GM19351 (cell line): Measurements from ENCODE around the gene DOC2B.
"Not testable (repeated sequence)": the region's sequence is repeated elsewhere in the genome, so short reads cannot be mapped to it uniquely, and the experiment has no call there.

ENCODE experiments used
- ATAC-seq: cut with Tn5 transposase; IDR thresholded peaks from one replicate; pipeline ENCODE4 v1.9.1; 2021; ENCODE audit warnings: mild to moderate bottlenecking, moderate library complexity; ENCODE audit not compliant: unreplicated experiment

Gene DOC2B

DNA sequence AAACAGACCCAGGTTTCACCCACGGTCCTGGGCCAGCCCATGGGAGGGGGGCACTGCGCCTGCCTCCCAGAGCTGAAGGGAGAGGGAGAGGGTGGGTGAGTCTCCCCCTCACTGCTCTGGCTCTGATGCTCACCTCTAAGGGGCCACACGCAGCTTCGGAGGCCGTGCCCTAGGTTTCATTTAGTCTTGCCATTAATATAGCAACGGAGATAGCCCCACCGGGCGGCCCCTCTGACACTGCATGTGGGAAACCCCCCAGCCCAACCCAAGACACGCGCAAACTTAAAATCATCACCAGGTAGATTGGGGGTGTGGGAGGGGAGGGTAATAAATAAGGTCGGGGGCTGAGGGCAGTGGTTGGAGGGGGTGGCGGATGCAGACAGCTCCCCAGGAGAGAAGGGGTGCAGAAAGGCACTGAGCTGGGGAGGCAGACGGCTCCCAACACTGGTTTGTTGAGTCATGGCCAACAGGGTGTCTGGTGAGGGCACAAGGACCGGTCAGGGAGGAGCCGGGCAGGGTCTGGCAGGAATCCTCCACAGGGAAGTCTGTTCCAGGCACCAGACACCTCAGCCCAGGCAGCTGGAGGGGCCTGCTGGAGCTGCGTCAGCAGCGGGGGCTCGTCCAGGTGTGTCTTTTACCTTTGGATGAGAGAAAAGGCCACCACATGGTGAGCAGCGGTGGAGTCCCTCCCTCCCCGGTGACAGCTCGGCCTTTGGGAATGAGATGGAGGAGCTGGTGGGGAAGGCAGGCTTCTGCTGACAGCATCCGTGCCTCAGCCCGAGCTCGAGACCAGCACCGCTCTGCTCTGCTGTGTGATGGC is 32.0 kb upstream of the DOC2B start:
- ATAC-seq = no peak

DNA sequence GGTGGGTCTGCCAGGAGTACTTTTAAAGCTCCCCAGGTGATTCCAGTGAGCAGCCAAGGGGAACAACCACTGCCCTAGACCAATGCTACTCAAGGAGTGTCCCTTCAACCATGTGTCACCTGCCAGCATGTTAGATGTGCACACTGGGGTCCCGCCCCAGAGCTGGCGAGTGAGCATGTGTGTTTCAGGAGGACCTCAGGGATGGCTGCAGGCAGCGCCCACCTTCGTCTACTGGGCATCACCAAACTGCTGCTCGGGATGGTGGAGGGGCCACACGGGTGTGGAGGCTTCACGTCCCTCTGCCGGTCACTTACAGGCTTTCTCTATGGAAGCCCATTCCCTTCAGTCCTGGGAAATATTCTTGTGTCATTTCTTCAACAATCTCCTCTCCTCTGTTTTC is 29.0 kb upstream of the DOC2B start:
- ATAC-seq = no peak

DNA sequence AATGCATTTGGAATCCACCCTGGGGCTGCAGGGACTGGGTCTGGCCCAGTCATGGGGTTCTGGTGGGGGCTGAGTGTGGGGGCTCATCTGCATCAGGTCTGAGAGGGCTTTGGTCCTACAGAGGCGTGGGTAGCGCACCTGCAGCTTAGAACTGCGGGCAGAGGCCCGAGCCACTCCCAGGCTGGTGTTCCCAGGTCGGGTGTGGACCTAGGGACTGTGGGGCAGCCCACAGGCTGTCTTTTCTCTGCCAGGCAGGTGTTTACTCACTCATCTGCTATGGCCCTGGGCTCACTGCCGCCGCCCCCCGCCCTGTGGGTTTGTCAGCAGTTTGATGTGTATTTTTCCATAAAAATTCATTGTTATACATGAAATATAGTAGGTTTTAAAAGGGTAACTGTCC is 27.0 kb upstream of the DOC2B start:
- no peak for ATAC-seq

DNA sequence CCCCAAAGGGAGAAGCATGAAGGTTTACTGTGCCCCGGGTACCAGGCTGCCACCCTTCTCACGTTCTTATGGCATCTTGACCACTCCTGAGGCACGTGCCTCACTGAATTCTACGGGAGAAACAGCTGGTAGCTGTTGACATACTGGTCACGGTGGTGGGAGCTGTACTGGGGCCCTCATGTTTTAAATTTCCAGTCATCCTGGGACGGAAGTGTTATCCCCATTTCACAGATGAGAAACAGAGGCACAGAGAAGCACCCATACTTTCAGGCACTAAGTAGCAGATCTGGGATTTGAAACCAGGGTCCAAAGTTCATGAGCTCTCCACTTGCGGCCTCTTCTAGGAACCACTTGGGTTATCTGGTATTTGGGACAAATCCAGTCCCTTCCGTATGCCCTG is 26.3 kb upstream of the DOC2B start:
- ATAC-seq = no peak

DNA sequence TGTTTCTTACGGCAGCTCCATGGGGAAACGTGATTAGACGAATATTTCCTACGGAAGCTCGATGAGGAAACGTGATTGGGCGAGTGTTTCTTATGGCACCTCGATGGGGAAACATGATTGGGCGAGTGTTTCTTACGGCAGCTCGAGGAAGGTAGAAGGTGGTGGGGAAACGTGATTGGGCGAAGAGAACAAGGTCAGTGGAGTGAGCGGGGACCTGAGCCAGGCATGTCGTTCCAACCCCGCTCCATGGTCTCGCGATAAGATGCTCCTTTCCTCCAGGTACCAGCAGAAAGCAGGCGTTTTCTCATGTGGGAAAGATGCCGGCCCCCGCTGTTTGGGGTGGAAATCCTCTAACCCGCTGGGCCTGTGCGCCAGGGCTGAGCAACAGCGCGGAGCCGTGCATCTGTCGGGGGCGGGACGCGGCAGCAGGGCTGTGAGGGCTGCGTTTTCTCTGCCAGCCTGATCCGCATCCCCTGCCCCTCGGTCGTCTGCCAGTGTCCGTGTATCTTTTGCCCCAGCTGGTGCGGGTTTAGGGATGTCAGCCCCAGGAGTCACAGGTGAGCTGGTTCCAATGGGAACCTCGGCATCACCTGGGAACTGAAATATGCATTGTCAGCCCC is 25.6 kb upstream of the DOC2B start:
- no peak for ATAC-seq

DNA sequence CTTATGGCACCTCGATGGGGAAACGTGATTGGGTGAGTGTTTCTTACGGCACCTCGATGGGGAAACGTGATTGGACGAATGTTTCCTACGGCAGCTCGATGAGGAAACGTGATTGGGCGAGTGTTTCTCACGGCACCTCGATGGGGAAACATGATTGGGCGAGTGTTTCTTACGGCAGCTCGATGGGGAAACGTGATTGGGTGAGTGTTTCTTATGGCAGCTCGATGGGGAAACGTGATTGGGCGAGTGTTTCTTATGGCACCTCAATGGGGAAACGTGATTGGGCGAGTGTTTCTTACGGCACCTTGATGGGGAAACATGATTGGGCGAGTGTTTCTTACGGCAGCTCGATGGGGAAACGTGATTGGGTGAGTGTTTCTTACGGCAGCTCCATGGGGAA is 25.0 kb upstream of the DOC2B start:
- not testable (repeated sequence) for ATAC-seq

DNA sequence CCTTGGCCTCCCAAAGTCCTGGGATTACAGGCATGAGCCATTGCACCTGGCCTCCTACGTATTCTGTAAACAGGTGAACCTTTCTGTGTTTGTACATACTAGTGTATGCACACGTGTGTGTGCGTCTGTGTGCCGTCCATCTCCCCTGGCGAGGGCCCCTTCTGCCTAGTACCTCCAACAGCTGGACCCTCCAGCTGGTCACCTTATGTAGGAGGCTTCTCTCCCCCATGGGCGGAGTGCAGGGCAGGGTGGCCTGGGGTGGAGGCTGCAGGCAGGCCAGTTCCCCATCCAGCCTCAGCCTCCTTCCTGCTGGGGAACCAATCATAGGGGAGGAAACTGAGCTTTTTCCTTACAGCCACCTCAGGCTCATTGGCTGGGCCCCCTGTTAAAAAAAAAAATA is 24.4 kb upstream of the DOC2B start:
- ATAC-seq = no peak

DNA sequence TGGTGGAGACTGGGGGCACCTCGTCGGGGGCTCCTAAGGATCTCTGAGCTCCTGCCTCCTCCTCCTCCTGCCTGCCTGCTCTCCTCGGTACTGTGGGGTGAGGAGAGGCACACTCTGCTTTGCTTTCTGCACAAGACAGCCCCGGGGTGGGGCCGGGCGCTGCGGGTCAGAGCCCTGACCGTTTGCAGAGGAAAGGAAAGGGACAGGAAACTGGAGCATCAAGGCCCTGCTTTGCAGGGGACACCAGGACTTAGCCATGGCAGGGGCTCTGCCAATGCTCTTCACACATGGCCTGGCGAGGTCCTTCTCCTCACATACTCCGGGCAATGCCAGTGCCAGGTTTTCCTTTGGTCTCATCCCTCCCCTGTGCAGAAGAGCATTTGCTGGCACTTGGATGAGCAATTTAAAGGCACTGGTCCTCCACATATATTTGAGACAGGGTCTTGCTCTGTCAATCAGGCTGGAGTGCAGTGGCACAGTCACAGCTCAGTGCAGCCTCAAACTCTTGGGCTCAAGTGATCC is 23.8 kb upstream of the DOC2B start:
- no peak for ATAC-seq

DNA sequence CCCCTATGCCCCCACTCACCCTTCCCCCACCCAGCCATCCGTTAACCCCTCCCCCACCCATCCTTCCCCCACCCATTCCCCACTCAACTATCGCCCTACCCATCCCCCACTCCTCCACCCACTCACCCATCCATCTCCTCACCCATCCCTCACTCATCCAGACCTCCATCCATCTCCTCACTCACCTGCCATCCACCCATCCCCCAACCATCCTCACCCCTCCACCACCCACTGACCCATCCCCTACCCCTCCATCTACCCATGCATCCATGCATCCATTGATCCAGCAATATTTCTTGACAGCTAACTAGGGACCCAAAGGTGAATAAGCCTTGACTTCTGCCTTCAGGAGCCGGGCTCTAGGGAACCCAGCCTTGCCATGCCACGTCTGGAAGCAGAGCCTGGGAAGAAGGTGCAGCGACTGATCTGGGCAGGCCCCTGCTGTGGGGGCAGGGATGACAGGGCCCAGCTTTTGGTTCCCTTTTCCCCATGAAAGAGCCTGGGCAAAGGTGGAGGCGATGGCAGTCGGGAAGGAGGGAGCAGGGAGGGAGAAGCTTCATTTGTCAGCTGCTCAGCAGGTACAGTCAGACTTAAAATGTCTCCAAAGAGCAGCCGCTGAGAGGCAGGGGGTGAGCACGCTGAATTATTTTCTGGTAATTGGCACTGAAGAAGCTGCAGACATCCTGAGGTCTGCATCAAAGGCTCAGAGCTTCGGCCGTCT is 23.1 kb upstream of the DOC2B start:
- ATAC-seq = no peak

DNA sequence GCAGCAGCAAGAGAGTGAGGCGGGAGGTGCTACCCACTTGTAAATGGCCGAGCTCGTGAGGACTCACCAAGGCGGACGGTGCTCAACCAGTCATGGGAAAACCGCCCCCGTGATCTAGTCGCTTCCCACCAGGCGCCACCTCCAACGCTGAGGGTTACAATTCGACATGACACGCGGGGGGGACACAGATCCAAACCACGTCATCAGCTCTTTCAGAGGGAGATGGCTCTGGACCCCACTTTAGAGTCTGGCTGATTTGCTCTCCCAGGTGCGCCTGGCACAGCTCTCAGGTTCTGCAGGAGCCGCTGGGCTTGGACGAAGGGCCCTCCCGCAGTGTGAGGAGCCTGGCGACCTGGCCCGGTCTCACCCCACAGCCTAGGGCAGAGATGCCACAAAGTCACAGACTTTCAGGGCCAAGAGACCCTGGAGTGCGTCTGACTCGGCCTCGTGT is 21.1 kb upstream of the DOC2B start:
- ATAC-seq = no peak

DNA sequence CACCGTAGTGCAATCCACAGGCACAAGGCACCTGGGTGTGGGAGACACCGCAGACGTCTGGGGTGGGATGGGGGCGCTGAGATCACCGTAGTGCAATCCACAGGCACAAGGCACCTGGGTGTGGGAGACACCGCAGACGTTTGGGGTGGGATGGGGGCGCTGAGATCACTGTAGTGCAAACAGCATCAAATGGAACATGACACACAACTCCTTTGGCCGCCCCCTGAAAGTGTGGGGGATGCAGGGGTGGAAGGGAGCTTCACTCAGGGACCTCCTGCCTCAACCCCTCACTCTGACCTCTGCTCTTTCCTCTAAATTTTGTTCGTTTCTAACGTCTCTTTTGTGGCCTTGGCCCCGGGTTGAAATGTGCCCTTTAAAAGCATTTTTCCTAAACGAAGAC is 20.3 kb upstream of the DOC2B start:
- ATAC-seq = not testable (repeated sequence)

DNA sequence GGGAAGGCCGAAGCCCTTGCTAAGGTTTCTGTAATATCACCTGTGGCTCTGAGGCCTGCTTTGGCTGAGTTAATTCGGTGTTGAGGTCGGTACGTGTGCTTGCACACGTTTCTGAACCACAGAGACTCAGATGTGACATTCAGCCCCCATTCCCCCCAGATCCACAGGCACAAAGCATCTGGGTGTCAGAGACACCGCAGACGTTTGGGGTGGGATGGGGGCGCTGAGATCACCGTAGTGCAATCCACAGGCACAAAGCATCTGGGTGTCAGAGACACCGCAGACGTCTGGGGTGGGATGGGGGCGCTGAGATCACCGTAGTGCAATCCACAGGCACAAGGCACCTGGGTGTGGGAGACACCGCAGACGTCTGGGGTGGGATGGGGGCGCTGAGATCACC is 19.8 kb upstream of the DOC2B start:
- ATAC-seq = not testable (repeated sequence)

DNA sequence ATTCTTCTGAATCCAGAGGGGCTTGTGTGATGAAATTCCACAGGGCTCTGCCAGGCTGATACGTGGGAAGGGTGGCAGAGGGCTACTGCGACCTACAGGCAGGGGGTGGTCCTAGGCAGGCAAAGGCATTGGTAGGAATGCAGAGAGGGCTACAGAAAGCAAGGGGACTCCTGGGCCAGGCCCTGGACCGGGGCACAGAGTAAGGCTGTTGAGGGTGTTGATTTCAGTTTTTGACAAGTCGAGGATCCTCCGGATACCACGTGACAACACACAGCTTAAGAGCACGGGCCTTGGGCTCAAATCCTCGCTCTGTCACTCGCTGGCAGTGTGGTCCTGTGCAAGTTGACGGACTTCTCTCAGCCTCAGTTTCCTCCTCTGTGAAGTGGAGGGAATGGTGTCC is 19.1 kb upstream of the DOC2B start:
- no peak for ATAC-seq

DNA sequence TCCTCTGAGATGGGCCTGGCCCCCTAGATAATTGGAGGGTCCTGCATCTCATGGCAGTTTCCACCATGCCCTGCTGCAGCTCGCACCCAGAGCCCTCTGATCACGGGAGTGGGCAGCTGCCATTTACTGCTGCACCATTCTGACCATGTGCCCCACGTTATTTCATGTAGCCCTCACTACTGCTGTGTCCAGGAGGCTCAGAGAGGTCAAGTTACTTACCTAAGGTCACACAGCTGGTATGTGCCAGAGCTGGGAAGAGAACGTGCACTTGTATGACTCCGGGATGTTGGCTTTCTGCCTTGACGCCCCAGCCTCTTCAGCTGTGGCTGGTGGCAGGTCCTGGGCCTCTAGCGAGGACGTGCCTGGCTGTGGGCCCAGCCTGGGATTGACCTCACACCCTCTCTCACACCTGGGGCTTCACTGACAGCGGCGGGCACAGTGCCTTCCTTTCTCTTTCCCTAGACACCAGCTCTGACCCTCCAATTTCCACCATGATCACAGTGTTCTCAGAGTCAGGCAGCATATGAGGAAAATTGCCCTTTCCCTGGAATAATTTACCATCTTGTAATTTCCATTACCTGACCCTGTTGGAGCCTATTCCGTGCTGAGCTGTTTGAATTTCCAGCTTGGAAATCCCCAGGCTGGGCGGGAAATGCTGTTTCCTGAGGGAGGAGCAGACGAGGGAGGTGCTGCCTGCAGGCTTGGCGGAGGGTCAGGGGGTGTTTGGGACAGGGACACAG is 18.5 kb upstream of the DOC2B start:
- no peak for ATAC-seq

DNA sequence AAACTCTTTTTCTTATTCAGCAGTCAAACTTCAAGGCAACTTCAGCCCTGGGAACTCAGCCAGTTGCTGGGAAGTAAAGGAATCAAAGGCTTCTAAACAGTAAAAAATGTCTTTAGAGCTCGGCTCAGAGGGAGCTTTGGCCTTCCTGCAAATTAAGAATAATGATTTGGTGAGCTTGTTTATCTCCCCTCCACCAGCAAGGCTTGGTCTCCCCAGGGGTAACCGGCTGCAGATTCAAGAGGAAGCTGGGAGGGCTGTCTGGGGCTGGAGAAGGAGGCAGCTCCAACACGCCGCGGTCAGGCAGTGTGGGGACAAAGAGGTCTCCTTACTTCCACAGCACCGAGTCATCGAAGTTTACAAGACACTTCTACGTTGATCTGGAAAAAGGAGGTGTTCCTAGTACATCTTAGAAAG is 17.7 kb upstream of the DOC2B start:
- ATAC-seq = no peak

DNA sequence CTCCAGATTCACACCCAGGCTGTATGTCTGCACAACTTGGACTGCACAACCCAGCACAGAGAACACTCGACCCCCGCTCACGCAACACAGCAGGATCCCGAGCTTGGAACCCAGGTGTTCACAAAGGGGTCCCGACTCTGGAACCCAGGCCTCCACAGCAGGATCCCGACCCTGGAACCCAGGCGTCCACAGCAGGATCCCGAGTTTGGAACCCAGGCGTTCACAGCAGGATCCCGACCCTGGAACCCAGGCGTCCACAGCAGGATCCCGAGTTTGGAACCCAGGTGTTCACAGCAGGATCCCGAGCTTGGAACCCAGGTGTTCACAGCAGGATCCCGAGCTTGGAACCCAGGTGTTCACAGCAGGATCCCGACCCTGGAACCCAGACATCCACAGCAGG is 16.8 kb upstream of the DOC2B start:
- ATAC-seq = not testable (repeated sequence)

DNA sequence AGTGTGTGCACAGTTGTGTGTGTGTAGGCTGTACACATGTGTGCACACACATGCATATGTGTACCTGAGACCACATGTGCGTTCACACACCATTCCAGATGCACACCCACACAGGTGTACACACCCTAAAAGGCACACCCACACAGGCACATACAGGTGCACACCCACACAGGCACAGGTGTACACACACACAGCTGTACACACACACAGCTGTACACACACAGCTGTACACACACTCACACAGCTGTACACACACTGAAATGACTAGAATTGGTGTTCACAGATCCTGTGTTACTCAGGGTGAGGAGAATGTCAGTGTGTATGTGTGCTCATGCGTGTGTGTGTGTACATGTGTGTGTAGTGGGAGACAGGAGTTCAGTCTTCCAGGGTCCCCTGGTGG is 15.9 kb upstream of the DOC2B start:
- no peak for ATAC-seq

DNA sequence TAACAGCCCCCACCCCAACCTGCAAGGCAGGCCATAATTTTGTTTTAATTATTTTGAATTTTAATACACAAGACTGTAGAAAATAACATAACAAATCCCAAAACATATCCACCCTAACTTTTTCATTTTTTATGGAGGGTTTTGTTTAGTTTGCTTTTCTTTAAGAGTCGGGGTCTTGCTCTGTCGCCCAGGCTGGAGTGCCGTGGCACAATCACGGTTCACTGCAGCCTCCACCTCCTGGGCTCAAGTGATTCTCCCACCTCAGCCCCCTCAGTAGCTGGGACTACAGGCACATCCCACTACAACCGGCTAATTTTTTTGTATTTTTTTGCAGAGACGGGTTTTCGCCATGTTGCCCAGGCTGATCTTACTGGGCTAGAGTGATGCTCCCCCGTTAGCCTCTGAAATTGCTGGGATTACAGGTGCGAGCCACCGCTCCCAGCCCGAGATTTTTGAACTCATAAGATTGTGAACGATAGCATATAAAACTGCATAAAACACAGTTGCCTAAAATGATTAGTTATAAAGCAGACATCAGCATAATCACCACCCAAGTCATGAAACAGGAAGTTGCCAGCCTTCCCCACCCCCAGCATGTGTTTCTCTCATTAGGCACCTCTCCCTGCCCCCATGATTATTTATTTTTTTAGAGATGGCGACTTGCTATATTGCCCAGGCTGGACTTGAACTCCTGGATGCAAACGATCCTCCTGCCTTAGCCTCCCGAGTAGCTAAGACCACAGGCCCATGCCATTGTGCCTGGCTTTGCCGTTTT is 13.6 kb upstream of the DOC2B start:
- no peak for ATAC-seq

DNA sequence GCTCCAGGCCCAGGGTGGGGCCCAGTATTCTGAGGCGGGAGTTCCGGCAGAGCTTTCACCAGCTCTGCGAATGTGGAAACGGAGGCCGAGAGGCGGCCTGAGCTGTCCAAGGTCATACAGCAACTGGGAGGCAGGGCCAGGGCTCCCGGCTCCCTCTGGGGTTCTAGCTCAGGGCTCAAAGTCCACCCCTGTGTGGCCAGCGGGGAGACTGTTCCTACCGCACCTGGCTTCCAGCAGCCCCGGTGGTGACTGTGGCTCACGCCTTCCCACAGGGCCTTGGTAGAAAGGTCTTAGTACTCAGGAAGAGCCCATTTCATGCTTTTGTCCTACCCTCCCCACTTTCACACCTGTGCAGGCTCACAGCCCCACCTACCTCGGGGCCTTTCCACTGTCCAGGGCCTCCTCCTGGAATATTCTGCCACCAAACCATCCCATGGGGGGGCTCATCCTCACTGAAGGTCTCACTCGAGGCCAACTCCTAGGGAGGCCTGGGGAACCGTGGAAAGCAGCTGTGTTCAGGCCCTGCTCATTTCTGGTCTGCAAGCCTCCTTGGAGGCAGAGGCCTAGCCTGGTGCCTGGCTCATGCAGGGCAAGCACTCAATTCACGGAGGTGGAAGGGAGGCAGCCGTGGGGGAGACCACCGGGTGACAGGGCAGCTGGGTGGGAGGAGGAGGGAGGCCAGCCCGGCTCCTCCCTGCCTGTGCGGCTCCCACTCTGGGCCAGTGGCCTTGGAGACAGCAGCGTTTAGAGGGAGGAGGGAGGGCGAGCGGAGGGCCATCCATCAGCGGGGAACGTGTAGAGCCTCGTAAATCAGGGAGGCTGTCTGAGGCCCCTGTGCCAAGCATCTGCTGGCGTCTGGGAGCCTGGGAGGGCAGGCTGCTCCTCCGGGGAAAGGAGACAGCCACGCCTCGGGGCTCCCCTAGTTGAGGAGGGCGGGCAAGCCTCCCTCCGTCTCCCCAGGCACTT is 12.7 kb upstream of the DOC2B start:
- no peak for ATAC-seq
